B cell (primary cell): ENCODE results near the gene SAFB. TPM values are rescaled to one million over a fixed set of nuclear protein-coding genes. Genes with fewer than 3 reads are reported as not detected.
A peak's percentile ranks its signal among the peaks of the same experiment; 100 is the strongest.

ENCODE experiments used
- ATAC-seq: fragments of 200-7000 bp; cut with Tn5 transposase; one replicate; pipeline ENCODE4 v1.10.0; 2021; ENCODE audit warnings: low read depth, mild to moderate bottlenecking, moderate number of reproducible peaks, moderate library complexity
- CTCF ChIA-PET: fragments of 350-600 bp; sonication (Branson Sonifier 250); formaldehyde crosslinking; loops from one replicate; lab custom pipeline; 2021; ENCODE audit warnings: antibody characterized with exemption, inconsistent platforms; lab: Charles Lee
- POLR2A ChIA-PET: fragments of 350-600 bp; sonication (Branson Sonifier 250); formaldehyde crosslinking; loops from one replicate; lab custom pipeline; 2021; ENCODE audit warnings: antibody characterized with exemption; lab: Charles Lee
- DNase-seq: peaks from one replicate; pipeline ENCODE4 v3.0.0; 2013
- H2AFZ ChIP-seq: 2 replicates; pipeline ENCODE4 v1.6.1; 2012; ENCODE audit warnings: mild to moderate bottlenecking, low read depth, low read length; ENCODE audit not compliant: insufficient read depth, poor library complexity, severe bottlenecking
- H3K27ac ChIP-seq, 2 donors: 1 replicate in 1 of 2; 2 replicates in 1 of 2; pipeline ENCODE4 v1.5.1; 2012 to 2013; ENCODE audit warnings: low read length in 2 of 2, mild to moderate bottlenecking in 2 of 2, moderate library complexity in 1 of 2
- H3K27me3 ChIP-seq, 4 experiments: fragments of 200-600 bp in 1 of 4; sonication (generic) in 1 of 4; replicated peaks in 1 of 4; 1 replicate in 2 of 4; 2 replicates in 2 of 4; pipeline versions ENCODE4 v1.6.1 to v1.7.0; 2013 to 2016; ENCODE audit warnings: low read length in 3 of 4, mild to moderate bottlenecking in 2 of 4, mixed read lengths in 1 of 4, moderate library complexity in 1 of 4; ENCODE audit not compliant: insufficient read depth in 4 of 4, control insufficient read depth in 3 of 4; ENCODE audit errors: control extremely low read depth in 1 of 4
- H3K36me3 ChIP-seq, 2 experiments: replicated peaks in 1 of 2; 1 replicate in 1 of 2; 2 replicates in 1 of 2; pipeline versions ENCODE4 v1.6.1 to v1.7.1; 2013; ENCODE audit warnings: low read length in 1 of 2; ENCODE audit not compliant: insufficient read depth in 2 of 2, control insufficient read depth in 1 of 2; ENCODE audit errors: control extremely low read depth in 1 of 2, extremely low read depth in 1 of 2
- H3K4me1 ChIP-seq, 2 donors: fragments of 200-600 bp in 1 of 2; sonication (generic) in 1 of 2; 1 replicate in 1 of 2; 2 replicates in 1 of 2; pipeline versions ENCODE4 v1.5.1 to v1.6.1; 2013 to 2017; ENCODE audit warnings: low read length in 2 of 2; ENCODE audit not compliant: control insufficient read depth in 2 of 2, insufficient read depth in 2 of 2
- H3K4me2 ChIP-seq: replicated peaks from 2 replicates; pipeline ENCODE3; 2012; ENCODE audit warnings: mild to moderate bottlenecking, low read depth, low read length; ENCODE audit not compliant: poor library complexity, severe bottlenecking
- H3K4me3 ChIP-seq, 5 experiments: fragments of 200-600 bp in 1 of 5; sonication (generic) in 1 of 5; 1 replicate in 3 of 5; 2 replicates in 2 of 5; pipeline versions ENCODE4 v1.5.1 to v1.7.0; 2011 to 2016; ENCODE audit warnings: low read length in 4 of 5, mild to moderate bottlenecking in 4 of 5, low read depth in 2 of 5, control low read depth in 1 of 5, moderate library complexity in 1 of 5; ENCODE audit not compliant: insufficient read depth in 1 of 5; ENCODE audit errors: control extremely low read depth in 1 of 5, extremely low read depth in 1 of 5
- H3K79me2 ChIP-seq: fragments of 200-600 bp; sonication (generic); one replicate; pipeline ENCODE4 v1.6.0; 2016; ENCODE audit warnings: low read length; ENCODE audit not compliant: control insufficient read depth, insufficient read depth
- H3K9ac ChIP-seq: fragments of 200-600 bp; sonication (generic); 2 replicates; pipeline ENCODE4 v1.6.1; 2017; ENCODE audit warnings: mild to moderate bottlenecking, low read length, moderate library complexity
- H3K9me3 ChIP-seq, 3 donors: one replicate each; pipeline versions ENCODE4 v1.6.1 to v1.7.1; 2013; ENCODE audit warnings: low read length in 2 of 3; ENCODE audit not compliant: control insufficient read depth in 2 of 3, insufficient read depth in 1 of 3; ENCODE audit errors: control extremely low read depth in 1 of 3
- H4K20me1 ChIP-seq: 2 replicates; pipeline ENCODE4 v1.6.0; 2012; ENCODE audit warnings: mild to moderate bottlenecking, low read length; ENCODE audit not compliant: insufficient read depth, control insufficient read depth, poor library complexity, severe bottlenecking
- H3K27ac Mint-ChIP-seq: one replicate; pipeline ENCODE4 v1.8.0; 2021; ENCODE audit warnings: mixed read lengths
- H3K27me3 Mint-ChIP-seq: one replicate; pipeline ENCODE4 v1.8.0; 2021; ENCODE audit warnings: mixed read lengths
- H3K4me1 Mint-ChIP-seq: one replicate; pipeline ENCODE4 v1.8.0; 2021; ENCODE audit warnings: mixed read lengths
- H3K4me3 Mint-ChIP-seq: one replicate; pipeline ENCODE4 v1.8.0; 2021; ENCODE audit warnings: mixed read lengths
- H3K9me3 Mint-ChIP-seq: one replicate; pipeline ENCODE4 v1.8.0; 2022; ENCODE audit warnings: mixed read lengths; ENCODE audit not compliant: insufficient read depth
- CTCF ChIP-seq: fragments of 200-600 bp; IDR thresholded peaks from one replicate; pipeline ENCODE4 v1.8.0; 2022; ENCODE audit warnings: antibody characterized with exemption, mild to moderate bottlenecking
- EZH2 ChIP-seq: IDR thresholded peaks from 2 replicates; pipeline ENCODE4 v1.6.1; 2012; ENCODE audit warnings: borderline replicate concordance, low read depth, mild to moderate bottlenecking, moderate library complexity, low read length; ENCODE audit not compliant: insufficient read depth, poor library complexity, severe bottlenecking
- WGBS: methylation state at CpG from one replicate; pipeline ENCODE4 v1.1.5; 2013; ENCODE audit warnings: missing lambda C conversion rate; ENCODE audit not compliant: insufficient coverage; 5-methylcytosine and 5-hydroxymethylcytosine counted together
- intact Hi-C: fragments of 100-400 bp; cut with micrococcal nuclease; formaldehyde crosslinking; loops from one replicate; pipeline ENCODE4 v1.10.0; 2022
- polyA plus RNA-seq: library from polyadenylated mRNA; depleted of rRNA; stranded (reverse); fragments of >200 nt; gene quantifications from 2 replicates; pipeline ENCODE4 v1.2.3, GENCODE V29; 2012
- total RNA-seq, 2 donors: library from RNA; stranded (reverse); fragments of 120-200 nt in 1 of 2; gene quantifications; 1 replicate in 1 of 2; 2 replicates in 1 of 2; pipeline versions ENCODE4 v1.2.3 to v1.2.4, GENCODE V29; 2013 to 2022

SAFB gene
- total and polyA plus RNA-seq, 2 donors (not counting 1 experiment from before 2014, with no cell fraction given), result 91.0 to 221 TPM

GRCh38 chr19:5690955-5691821 lies 68.3 kb downstream of the SAFB start:
- H3K27me3 ChIP-seq, result no peaks in the 10 kb centered on the region
- ChIA-PET POLR2A (interaction anchor here (0.6 to 2.7 kb wide), 5 partner anchors 68 to 722 kb away, joined by 3 to 12 read pairs (median 7); partner anchors contain the start of genes KDM4B, SAFB and SAFB2), CTCF (interaction anchor here (0.8 to 3.1 kb wide), 3 partner anchors 24 to 113 kb away, joined by 3 to 31 read pairs (median 3); partner anchors contain the start of genes CATSPERD and LONP1)
- H3K4me2 ChIP-seq, result peak overlapping the region; percentile 85
- peak overlapping the region; percentile 93 for H3K27ac Mint-ChIP-seq
- peak overlapping the region; percentile 93 for H3K9ac ChIP-seq
- 6% methylated on average over 48 of the region's 54 CpGs for WGBS
- H3K9me3 Mint-ChIP-seq, result no peaks in the 10 kb centered on the region
- H2AFZ ChIP-seq, result peak overlapping the region; percentile 86
- H3K4me1 ChIP-seq, result peaks cover 10 to 35% of the 10 kb centered on the region in 2 donors
- peaks cover 38% of the 10 kb centered on the region for H3K4me1 Mint-ChIP-seq
- peak overlapping the region; percentile 94 for H3K4me3 Mint-ChIP-seq
- no peaks in the 10 kb centered on the region for H3K27me3 Mint-ChIP-seq
- peaks cover 0 to 44% of the 10 kb centered on the region in 2 experiments for H3K36me3 ChIP-seq
- DNase-seq (peak; percentile 74), ATAC-seq (no peak)
- H3K27ac ChIP-seq, result peak overlapping the region; percentile 88 to 89
- TF ChIP-seq CTCF (no peak), EZH2 (no peak)
- intact Hi-C loops, result loop anchor here (1.0 to 5.0 kb wide), 4 partner anchors 11 to 969 kb away; partner anchors contain the start of genes CATSPERD, DPP9, LONP1 and MICOS13
- peaks cover 41% of the 10 kb centered on the region for H3K79me2 ChIP-seq
- H3K4me3 ChIP-seq, result peak overlapping the region in 4 of 5 experiments; percentile 90 to 98 (median 94)
- peaks cover 60% of the 10 kb centered on the region for H4K20me1 ChIP-seq
- peaks cover 0 to 12% (median 0%) of the 10 kb centered on the region in 3 donors for H3K9me3 ChIP-seq
